GM10266 (cell line): ENCODE results near the gene INPP5B.

Source experiments
- DNase-seq: peaks from one replicate; pipeline ENCODE4 v3.0.0; 2012; ENCODE audit errors: extremely low spot score
- TF ChIP-seq, protein P1 (sequence below): IDR thresholded peaks from 2 replicates; pipeline ENCODE4 v1.5.1; 2012; ENCODE audit warnings: mild to moderate bottlenecking, low read depth; ENCODE audit not compliant: control insufficient read depth, insufficient read depth; ENCODE audit errors: missing control alignments

Gene INPP5B

DNA sequence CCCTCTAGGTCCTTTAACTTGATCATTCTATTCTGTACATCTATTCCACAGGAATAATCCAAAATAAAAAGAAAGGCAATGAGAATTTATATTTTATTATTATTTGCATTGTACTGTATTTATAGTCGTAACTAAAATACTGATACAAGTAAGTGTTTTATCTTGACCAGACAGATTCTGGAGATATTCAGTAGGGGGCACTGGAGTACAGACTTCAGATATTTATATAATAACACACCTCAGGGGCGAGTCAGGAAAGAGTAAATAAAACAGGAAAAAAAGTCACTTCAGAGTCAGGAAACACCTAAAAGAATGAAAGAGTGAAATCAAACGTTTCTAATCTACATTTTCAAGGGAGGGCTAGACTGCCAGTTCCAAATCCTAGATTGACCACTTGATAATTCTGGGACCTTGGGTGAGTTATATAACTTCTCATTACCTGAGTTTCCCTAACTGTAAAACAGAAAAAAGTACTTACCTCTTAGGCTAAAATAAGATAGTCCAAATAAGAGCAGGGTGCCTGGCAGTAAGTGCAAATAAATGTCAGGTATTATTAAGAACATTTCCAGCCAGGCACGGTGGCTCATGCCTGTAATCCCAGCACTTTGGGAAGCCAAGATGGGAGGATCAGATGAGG is 56.4 kb downstream of the INPP5B start:
- TF ChIP-seq, protein P1, sequence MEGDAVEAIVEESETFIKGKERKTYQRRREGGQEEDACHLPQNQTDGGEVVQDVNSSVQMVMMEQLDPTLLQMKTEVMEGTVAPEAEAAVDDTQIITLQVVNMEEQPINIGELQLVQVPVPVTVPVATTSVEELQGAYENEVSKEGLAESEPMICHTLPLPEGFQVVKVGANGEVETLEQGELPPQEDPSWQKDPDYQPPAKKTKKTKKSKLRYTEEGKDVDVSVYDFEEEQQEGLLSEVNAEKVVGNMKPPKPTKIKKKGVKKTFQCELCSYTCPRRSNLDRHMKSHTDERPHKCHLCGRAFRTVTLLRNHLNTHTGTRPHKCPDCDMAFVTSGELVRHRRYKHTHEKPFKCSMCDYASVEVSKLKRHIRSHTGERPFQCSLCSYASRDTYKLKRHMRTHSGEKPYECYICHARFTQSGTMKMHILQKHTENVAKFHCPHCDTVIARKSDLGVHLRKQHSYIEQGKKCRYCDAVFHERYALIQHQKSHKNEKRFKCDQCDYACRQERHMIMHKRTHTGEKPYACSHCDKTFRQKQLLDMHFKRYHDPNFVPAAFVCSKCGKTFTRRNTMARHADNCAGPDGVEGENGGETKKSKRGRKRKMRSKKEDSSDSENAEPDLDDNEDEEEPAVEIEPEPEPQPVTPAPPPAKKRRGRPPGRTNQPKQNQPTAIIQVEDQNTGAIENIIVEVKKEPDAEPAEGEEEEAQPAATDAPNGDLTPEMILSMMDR: peak; percentile 54
- DNase-seq: peak; percentile 66

DNA sequence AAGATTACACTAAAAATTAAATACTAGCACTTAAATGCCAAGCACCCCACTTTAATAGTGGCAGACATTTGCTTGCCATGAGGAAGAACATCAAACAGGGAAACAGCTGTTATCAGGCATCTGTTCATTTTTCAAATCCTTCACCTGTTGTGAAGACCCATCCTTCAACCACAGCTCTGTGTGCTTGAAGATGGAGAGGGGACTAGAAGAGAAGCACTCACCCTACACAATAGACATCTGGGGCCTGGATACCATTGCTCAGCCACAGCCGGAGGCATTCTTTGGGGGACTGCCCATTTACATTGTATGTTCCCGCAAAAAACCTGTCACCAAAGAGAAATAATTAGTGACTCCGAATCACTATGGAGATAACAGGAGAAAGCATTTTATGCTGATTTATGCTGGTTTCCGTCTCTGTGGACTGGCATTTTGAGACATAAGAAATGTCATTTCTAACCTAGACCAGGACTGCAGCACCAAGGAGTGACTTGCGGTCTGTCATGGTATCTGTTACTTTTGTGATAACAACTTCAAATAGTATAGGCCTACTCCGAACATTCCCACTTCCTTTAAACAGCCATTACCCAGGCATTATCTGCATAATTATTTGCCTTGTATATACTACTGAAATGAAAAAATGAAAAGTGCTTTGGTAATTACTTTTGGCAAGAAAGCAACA is 58.7 kb downstream of the INPP5B start:
- no peak for DNase-seq
- TF ChIP-seq, protein P1: no peak

DNA sequence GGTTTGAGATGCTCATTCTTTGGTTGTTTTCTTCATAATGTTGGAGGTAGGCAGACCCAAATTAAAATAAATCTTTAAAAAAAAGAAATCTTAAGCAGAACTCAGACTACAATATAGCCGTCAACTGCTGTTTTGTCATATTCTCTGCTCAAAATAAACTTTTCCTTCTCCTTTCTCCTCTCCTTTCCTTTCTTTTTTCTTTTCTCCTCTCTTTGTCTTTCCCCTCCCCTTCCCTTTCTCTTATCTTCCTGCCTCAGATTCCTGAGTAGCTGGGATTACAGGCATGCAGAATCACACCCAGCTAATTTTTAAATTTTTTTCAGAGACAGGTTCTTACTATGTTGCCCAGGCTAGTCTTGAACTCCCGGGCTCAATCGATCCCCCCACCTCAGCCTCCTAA is 62.7 kb downstream of the INPP5B start:
- DNase-seq: no peak
- TF ChIP-seq, protein P1: no peak

DNA sequence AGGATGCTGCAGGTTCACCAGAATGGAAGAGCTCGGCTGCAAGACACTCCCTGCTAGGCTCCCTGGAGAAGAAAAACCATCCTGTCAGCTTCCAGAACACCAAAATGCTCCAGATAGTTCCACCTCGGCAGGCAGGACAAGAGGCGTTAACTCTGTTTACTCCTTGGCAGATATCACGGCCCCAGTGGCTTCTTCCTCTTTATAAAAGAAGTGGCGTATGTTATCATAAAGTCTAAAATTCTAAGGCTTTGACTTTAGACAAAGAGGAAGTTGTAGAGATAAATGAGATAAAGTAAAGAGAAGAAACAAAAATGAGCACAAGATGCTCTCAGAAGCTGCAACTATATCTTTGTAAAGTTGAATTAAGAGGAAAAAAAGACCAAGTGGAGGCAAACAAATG is 63.2 kb downstream of the INPP5B start:
- TF ChIP-seq, protein P1: no peak
- DNase-seq: no peak

DNA sequence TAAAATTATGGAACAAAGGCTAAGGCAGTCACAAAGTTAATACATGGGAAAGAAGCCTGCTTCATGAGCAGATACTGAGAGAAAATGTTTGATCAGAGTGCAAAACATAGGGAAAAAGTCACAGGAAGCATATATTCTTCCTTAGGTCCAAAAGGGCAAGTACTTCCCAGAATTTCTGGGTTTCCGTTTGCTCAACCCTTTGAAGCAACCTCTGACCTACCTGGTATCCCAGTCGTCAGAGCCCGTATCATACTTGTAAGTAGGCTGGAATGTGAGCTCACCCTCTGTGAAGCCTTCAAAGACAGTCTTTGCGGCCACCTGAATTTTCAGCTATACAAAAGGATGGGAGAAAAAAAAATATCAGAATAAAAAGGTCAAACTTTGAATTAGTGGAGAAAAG is 67.0 kb downstream of the INPP5B start:
- TF ChIP-seq, protein P1: no peak
- DNase-seq: no peak

DNA sequence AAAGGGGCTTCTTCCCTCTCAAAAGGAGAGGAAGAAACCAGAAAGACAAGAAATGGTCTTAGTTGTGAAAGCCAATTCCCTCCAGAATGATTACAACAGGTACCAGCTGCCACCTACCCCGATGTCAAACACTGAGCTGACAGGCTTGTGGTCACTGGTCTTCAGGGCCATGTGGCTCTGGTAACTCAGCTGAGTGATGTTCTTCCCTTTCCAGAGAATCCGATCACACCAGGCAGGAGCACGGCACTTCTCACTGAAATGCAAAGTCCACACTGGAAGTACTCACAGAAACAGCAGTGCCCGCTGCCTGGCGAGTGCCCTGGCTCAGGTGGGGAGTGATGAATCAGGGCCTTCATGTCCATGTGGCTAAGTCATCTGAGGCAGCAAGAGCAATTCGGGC is 68.8 kb downstream of the INPP5B start:
- DNase-seq: no peak
- TF ChIP-seq, protein P1: no peak

DNA sequence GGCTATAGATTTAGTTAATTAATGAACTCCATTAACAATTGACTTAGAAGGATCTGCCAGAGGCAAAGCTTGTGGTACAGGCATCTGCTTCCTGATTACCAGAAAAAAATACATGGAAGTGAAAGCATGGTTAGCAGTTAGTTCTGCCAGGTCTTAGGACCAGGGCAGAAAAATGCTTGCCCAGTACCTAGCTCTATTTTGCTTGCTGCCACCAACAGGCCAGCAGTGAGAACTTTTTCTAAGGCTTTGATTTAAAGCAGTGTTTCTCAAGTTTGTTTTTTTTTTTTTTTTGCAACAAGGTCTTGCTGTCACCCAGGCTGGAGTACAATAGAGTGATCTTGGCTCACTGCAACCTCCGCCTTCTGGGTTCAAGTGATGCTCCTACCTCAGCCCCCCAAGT is 71.0 kb downstream of the INPP5B start:
- TF ChIP-seq, protein P1: no peak
- DNase-seq: no peak
